ENCODE results near the gene PSME2.

PSME2 gene

GRCh38 chr14:24137529-24138395 is 8.6 kb downstream of the PSME2 start:
- no peak for TF ChIP-seq CTCF (IDR thresholded peaks at IDR 0.05; ENCODE audit: low read depth, low read length)
- H3K4me3 ChIP-seq (ENCODE audit: low read depth, low read length): no peak overlapping the region; the same call in 1 of the 2 replicates

GRCh38 chr14:24136684-24137528 is 9.5 kb downstream of the PSME2 start:
- no peak for TF ChIP-seq CTCF (IDR thresholded peaks at IDR 0.05; ENCODE audit: low read depth, low read length)
- peak overlapping the region; percentile 89 for H3K4me3 ChIP-seq (ENCODE audit: low read depth, low read length)

GRCh38 chr14:24135834-24136683 is 10.4 kb downstream of the PSME2 start, which contains the start of gene PSME1:
Gene PSME1, plus strand, starts transcription at chr14:24136194. Its CDS starts 69 bp downstream, at chr14:24136263.
- TF ChIP-seq CTCF (IDR thresholded peaks at IDR 0.05; ENCODE audit: low read depth, low read length): no peak

GRCh38 chr14:24135584-24135833 is 10.9 kb downstream of the PSME2 start:
- no peak for TF ChIP-seq CTCF (IDR thresholded peaks at IDR 0.05; ENCODE audit: low read depth, low read length)
- H3K4me3 ChIP-seq (ENCODE audit: low read depth, low read length): peak overlapping the region; percentile 89

More at GRCh38 chr14:24135834-24136683, 10.4 kb downstream of the PSME2 start, which contains the start of gene PSME1:
- H3K4me3 ChIP-seq (ENCODE audit: low read depth, low read length): peak within 1 kb of the TSS; percentile 89

GRCh38 chr14:24133735-24134134 is 12.7 kb downstream of the PSME2 start:
- H3K4me3 ChIP-seq (ENCODE audit: low read depth, low read length): no peak overlapping the region
- no peak for TF ChIP-seq CTCF (IDR thresholded peaks at IDR 0.05; ENCODE audit: low read depth, low read length)

GRCh38 chr14:24132976-24133375 is 13.4 kb downstream of the PSME2 start:
- no peak overlapping the region for H3K4me3 ChIP-seq (ENCODE audit: low read depth, low read length)

More at GRCh38 chr14:24132976-24133375, 13.4 kb downstream of the PSME2 start:
- no peak for TF ChIP-seq CTCF (IDR thresholded peaks at IDR 0.05; ENCODE audit: low read depth, low read length)

Measured in WI38 (cell line).